Prostate gland (tissue), 2 donors: ENCODE measurements around the gene DOCK4.

Source experiments
- CTCF ChIP-seq, 4 experiments: fragments of 200-600 bp in 2 of 4; fragments of 450-650 bp in 2 of 4; sonication (generic) in 2 of 4; IDR thresholded peaks; 1 replicate in 3 of 4; 2 replicates in 1 of 4; pipeline ENCODE4 v1.5.1; 2016 to 2019; ENCODE audit warnings: antibody characterized with exemption in 4 of 4, mild to moderate bottlenecking in 2 of 4, moderate library complexity in 2 of 4
- POLR2A ChIP-seq: fragments of 450-650 bp; IDR thresholded peaks from one replicate; pipeline ENCODE4 v1.6.1; 2016; ENCODE audit warnings: antibody characterized with exemption, mild to moderate bottlenecking

GRCh38 chr7:111919631-111920179, 286.5 kb downstream of the DOCK4 start:
- TF ChIP-seq CTCF (IDR thresholded peaks at IDR 0.05) (no peak), POLR2A (no peak)
